H1 (cell line): ENCODE results near the gene C5orf34. TPM values are rescaled to one million over a fixed set of nuclear protein-coding genes. Genes with fewer than 3 reads are reported as not detected.
A peak's percentile ranks its signal among the peaks of the same experiment; 100 is the strongest.

Experiments used
- CTCF ChIA-PET: fragments of 300-600 bp; sonication (Branson Sonifier 250); formaldehyde crosslinking; loops from one replicate; lab custom pipeline; 2021; ENCODE audit not compliant: partially characterized antibody; lab: Charles Lee
- POLR2A ChIA-PET: fragments of 300-600 bp; sonication (Branson Sonifier 250); formaldehyde crosslinking; loops from one replicate; lab custom pipeline; 2021; ENCODE audit warnings: inconsistent platforms; ENCODE audit not compliant: partially characterized antibody; lab: Charles Lee
- DNase-seq, 2 experiments: peaks; one replicate each; pipeline versions ENCODE4 v3.0.0 to v3.0.0-alpha.2; 2010 to 2022; ENCODE audit warnings: low spot score in 2 of 2, low read depth in 1 of 2, mixed read lengths in 1 of 2
- FAIRE-seq: peaks from 2 replicates; lab custom pipeline; 2011; peaks lifted over from hg19 to GRCh38; lab: Jason Lieb, UNC
- H2AFZ ChIP-seq: 2 replicates; pipeline ENCODE4 v1.8.1; 2012; ENCODE audit warnings: low read length, inconsistent platforms
- H2AK5ac ChIP-seq: 2 replicates; pipeline ENCODE4 v1.6.1; 2013; ENCODE audit warnings: low read depth, low read length
- H2BK120ac ChIP-seq: replicated peaks from 2 replicates; pipeline ENCODE3; 2013; ENCODE audit warnings: low read depth, low read length, inconsistent platforms
- H2BK12ac ChIP-seq: 2 replicates; pipeline ENCODE4 v1.6.1; 2013; ENCODE audit warnings: low read depth, low read length
- H2BK15ac ChIP-seq: 2 replicates; pipeline ENCODE4 v1.6.1; 2013; ENCODE audit warnings: low read length
- H2BK20ac ChIP-seq: 2 replicates; pipeline ENCODE4 v1.6.1; 2013; ENCODE audit warnings: low read length
- H2BK5ac ChIP-seq: 2 replicates; pipeline ENCODE4 v1.6.1; 2013; ENCODE audit warnings: low read depth, low read length
- H3K14ac ChIP-seq: 2 replicates; pipeline ENCODE4 v1.6.1; 2013; ENCODE audit warnings: inconsistent platforms; ENCODE audit not compliant: insufficient read length
- H3K18ac ChIP-seq: 2 replicates; pipeline ENCODE4 v1.6.1; 2013; ENCODE audit warnings: low read length; ENCODE audit errors: extremely low read depth
- H3K23ac ChIP-seq: 2 replicates; pipeline ENCODE4 v1.6.1; 2013; ENCODE audit warnings: inconsistent platforms; ENCODE audit not compliant: insufficient read length
- H3K23me2 ChIP-seq: 2 replicates; pipeline ENCODE4 v1.6.1; 2013; ENCODE audit warnings: low read depth, low read length
- H3K27ac ChIP-seq: 2 replicates; pipeline ENCODE4 v1.6.1; 2011; ENCODE audit warnings: low read depth, low read length, inconsistent platforms
- H3K27me3 ChIP-seq, 4 experiments: replicated peaks in 1 of 4; 1 replicate in 1 of 4; 2 replicates in 3 of 4; pipeline versions ENCODE4 v1.6.1 to v1.8.1; 2011 to 2013; ENCODE audit warnings: low read length in 3 of 4, mild to moderate bottlenecking in 3 of 4, inconsistent platforms in 2 of 4, mixed read lengths in 2 of 4, moderate library complexity in 1 of 4; ENCODE audit not compliant: control insufficient read depth in 3 of 4, insufficient read depth in 3 of 4; ENCODE audit errors: extremely low read depth in 1 of 4
- H3K36me3 ChIP-seq, 4 experiments: 2 replicates each; pipeline versions ENCODE4 v1.6.1 to v1.8.1; 2011 to 2013; ENCODE audit warnings: mild to moderate bottlenecking in 4 of 4, low read length in 3 of 4, moderate library complexity in 2 of 4, control low read depth in 1 of 4, inconsistent platforms in 1 of 4; ENCODE audit not compliant: insufficient read depth in 4 of 4, control insufficient read depth in 2 of 4
- H3K4ac ChIP-seq: replicated peaks from 2 replicates; pipeline ENCODE3; 2013; ENCODE audit warnings: low read length, low read depth, mixed read lengths, inconsistent platforms; ENCODE audit not compliant: insufficient read length
- H3K4me1 ChIP-seq, 4 experiments: replicated peaks in 1 of 4; 1 replicate in 1 of 4; 2 replicates in 3 of 4; pipeline versions ENCODE4 v1.6.1 to v1.8.1; 2011 to 2013; ENCODE audit warnings: low read length in 3 of 4, inconsistent platforms in 2 of 4, mixed read lengths in 1 of 4; ENCODE audit not compliant: insufficient read depth in 4 of 4, control insufficient read depth in 3 of 4
- H3K4me2 ChIP-seq, 2 experiments: 2 replicates each; pipeline versions ENCODE4 v1.6.1 to v1.8.1; 2011 to 2013; ENCODE audit warnings: low read depth in 2 of 2, low read length in 2 of 2, control low read depth in 1 of 2, inconsistent platforms in 1 of 2, mild to moderate bottlenecking in 1 of 2; ENCODE audit not compliant: insufficient read depth in 1 of 2
- H3K4me3 ChIP-seq, 4 experiments: fragments of 200-600, 300-600 bp in 1 of 4; sonication (generic), shearing (Covaris generic), sonication (Bioruptor Twin) in 1 of 4; 2 replicates each; pipeline versions ENCODE4 v1.5.1 to v1.8.1; 2011 to 2016; ENCODE audit warnings: low read length in 4 of 4, low read depth in 3 of 4, control low read depth in 2 of 4, inconsistent platforms in 2 of 4, mild to moderate bottlenecking in 2 of 4, mixed read lengths in 1 of 4, moderate library complexity in 1 of 4; ENCODE audit not compliant: insufficient read depth in 2 of 4; ENCODE audit errors: extremely low read depth in 1 of 4
- H3K56ac ChIP-seq: replicated peaks from 2 replicates; pipeline ENCODE3; 2013; ENCODE audit warnings: low read depth, mild to moderate bottlenecking, mixed read lengths, low read length, inconsistent platforms; ENCODE audit not compliant: insufficient read length
- H3K79me1 ChIP-seq: 2 replicates; pipeline ENCODE4 v1.6.1; 2013; ENCODE audit warnings: low read depth, low read length, control low read depth
- H3K79me2 ChIP-seq, 2 experiments: 2 replicates each; pipeline versions ENCODE4 v1.6.1 to v1.8.1; 2012 to 2013; ENCODE audit warnings: low read length in 2 of 2, mild to moderate bottlenecking in 2 of 2, inconsistent platforms in 1 of 2; ENCODE audit not compliant: insufficient read depth in 2 of 2, control insufficient read depth in 1 of 2
- H3K9ac ChIP-seq, 4 experiments: replicated peaks in 1 of 4; 1 replicate in 1 of 4; 2 replicates in 3 of 4; pipeline versions ENCODE4 v1.6.1 to v1.8.1; 2011 to 2013; ENCODE audit warnings: low read depth in 3 of 4, low read length in 3 of 4, control low read depth in 2 of 4, mild to moderate bottlenecking in 2 of 4, moderate library complexity in 2 of 4, inconsistent platforms in 1 of 4; ENCODE audit errors: extremely low read depth in 1 of 4
- H3K9me3 ChIP-seq, 2 experiments: 2 replicates each; pipeline versions ENCODE4 v1.6.1 to v1.8.1; 2012 to 2013; ENCODE audit warnings: mild to moderate bottlenecking in 2 of 2, moderate library complexity in 2 of 2, control low read depth in 1 of 2, inconsistent platforms in 1 of 2, low read depth in 1 of 2, low read length in 1 of 2, mixed read lengths in 1 of 2; ENCODE audit not compliant: insufficient read depth in 2 of 2
- H4K20me1 ChIP-seq, 2 experiments: replicated peaks in 1 of 2; 2 replicates each; pipeline versions ENCODE3 to v1.8.1; 2011 to 2013; ENCODE audit warnings: inconsistent platforms in 2 of 2, low read length in 2 of 2, mild to moderate bottlenecking in 1 of 2; ENCODE audit not compliant: insufficient read depth in 2 of 2, control insufficient read depth in 1 of 2
- H4K5ac ChIP-seq: 2 replicates; pipeline ENCODE4 v1.6.1; 2013; ENCODE audit warnings: low read length, low read depth, mixed read lengths, inconsistent platforms; ENCODE audit not compliant: insufficient read length
- H4K8ac ChIP-seq: 2 replicates; pipeline ENCODE4 v1.8.0; 2013; ENCODE audit warnings: mild to moderate bottlenecking, moderate library complexity, low read length, inconsistent platforms; ENCODE audit not compliant: insufficient read depth; ENCODE audit errors: extremely low read depth
- H4K91ac ChIP-seq: replicated peaks from 2 replicates; pipeline ENCODE3; 2013; ENCODE audit warnings: low read length, mixed read lengths, inconsistent platforms; ENCODE audit not compliant: insufficient read length
- GABPA ChIP-seq: IDR thresholded peaks from 2 replicates; pipeline ENCODE4 v1.6.1; 2011; ENCODE audit warnings: mild to moderate bottlenecking, low read length, moderate library complexity, borderline replicate concordance; ENCODE audit not compliant: insufficient read depth
- JUN ChIP-seq: IDR thresholded peaks from 2 replicates; pipeline ENCODE4 v1.6.1; 2011; ENCODE audit warnings: low read depth, mild to moderate bottlenecking, improper control_type of control experiment, low read length
- RAD21 ChIP-seq, 2 experiments: IDR thresholded peaks in 1 of 2; conservative IDR thresholded peaks in 1 of 2; 2 replicates each; pipeline ENCODE4 v1.6.1; 2011; ENCODE audit warnings: low read depth in 2 of 2, low read length in 2 of 2, improper control_type of control experiment in 1 of 2, inconsistent platforms in 1 of 2, mild to moderate bottlenecking in 1 of 2, moderate library complexity in 1 of 2
- WGBS, 2 experiments: shearing (Covaris generic) in 1 of 2; methylation state at CpG; one replicate each; pipeline versions ENCODE4 v1.1.6 to v1.1.7; 2013 to 2015; ENCODE audit warnings: low lambda C conversion rate in 2 of 2, mixed read lengths in 2 of 2, inconsistent platforms in 1 of 2, low coverage in 1 of 2, missing lambda C conversion rate in 1 of 2; ENCODE audit not compliant: insufficient replicate concordance in 2 of 2, insufficient coverage in 1 of 2, insufficient read length in 1 of 2; ENCODE audit errors: extremely low coverage in 1 of 2, missing lambda C conversion rate in 1 of 2; 5-methylcytosine and 5-hydroxymethylcytosine counted together
- polyA plus RNA-seq, 7 experiments: library from polyadenylated mRNA; depleted of rRNA in 3 of 7; stranded (reverse) in 5 of 7; unstranded in 2 of 7; fragments of >200 nt in 5 of 7; fragments of 200-250 nt in 2 of 7; gene quantifications; 1 replicate in 5 of 7; 2 replicates in 1 of 7; 4 replicates in 1 of 7; pipeline versions ENCODE4 v1.2.1 to v1.2.3, GENCODE V29; 2011 to 2013; ENCODE audit warnings: missing spikeins in 2 of 7, mixed read lengths in 2 of 7
- total RNA-seq: library from RNA; stranded (reverse); fragmentation: NEBNext Ultra II Directional; extraction: Animal tissue kit (Norgen Biotek cat#: 25700); gene quantifications from 2 replicates; pipeline ENCODE4 v1.2.1, GENCODE V29; 2021

The C5orf34 gene
- total and polyA plus RNA-seq, 2 of the 8 experiments (the other 6 are each of a cell fraction or from before 2014, with no cell fraction given): 6.8 to 8.6 TPM

DNA sequence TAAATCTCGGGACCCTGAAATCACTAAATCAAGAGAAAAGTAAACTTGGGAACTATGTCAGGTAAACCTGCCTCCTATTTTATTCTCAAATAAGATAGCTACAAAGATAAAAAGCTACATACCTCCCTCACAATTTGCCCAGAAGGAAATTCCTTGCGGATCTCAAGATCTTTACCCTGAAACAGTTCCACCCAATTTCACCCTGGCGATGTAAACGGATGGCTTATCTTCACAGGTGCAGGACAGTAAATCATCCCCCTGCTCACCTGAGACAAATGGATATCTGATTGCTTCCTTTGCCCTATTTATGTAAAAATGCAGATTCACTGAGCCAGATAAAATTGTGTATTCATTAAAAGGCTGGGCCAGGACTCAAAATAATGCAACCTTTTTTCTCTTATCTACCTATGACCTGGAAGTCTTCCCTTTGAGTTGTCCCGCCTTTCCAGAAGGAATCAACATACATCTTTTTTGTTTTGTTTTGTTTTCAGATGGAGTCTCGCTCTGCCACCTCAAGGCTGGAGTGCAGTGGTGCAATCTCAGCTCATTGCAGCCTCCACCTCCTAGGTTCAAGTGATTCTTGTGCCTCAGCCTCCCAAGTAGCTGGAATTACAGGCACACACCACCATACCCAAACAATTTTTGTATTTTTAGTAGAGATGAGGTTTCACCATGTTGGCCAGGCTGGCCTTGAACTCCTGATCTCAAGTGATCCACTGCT, 45.1 kb downstream of the C5orf34 start:
- Histone ChIP-seq H3K4me2 (no peak overlapping the region), H2BK120ac (no peak overlapping the region), H3K23me2 (no peaks in the 10 kb centered on the region), H3K4ac (no peak overlapping the region), H3K23ac (no peak overlapping the region), H4K5ac (no peak overlapping the region), H4K8ac (no peak overlapping the region), H2BK12ac (no peak overlapping the region), H3K4me1 (no peaks in the 10 kb centered on the region)
- POLR2A ChIA-PET: no interaction called here
- no peak for TF ChIP-seq GABPA
- TF ChIP-seq RAD21 (IDR thresholded peaks at IDR 0.05 in 1 of 2, conservative IDR thresholded peaks at IDR 0.05 in 1 of 2; ENCODE audit: low read depth in 2 of 2, low read length in 2 of 2): peak in 1 of 2 experiments; percentile 13; a peak in 2 of 4 replicates
- no peak for TF ChIP-seq JUN
- TF ChIP-seq, all 59 proteins: peak for 1
- DNase-seq: no peak
- H3K18ac ChIP-seq: no peak overlapping the region
- no peak overlapping the region for H4K91ac ChIP-seq
- no peaks in the 10 kb centered on the region; a peak in 1 of 8 replicates for H3K36me3 ChIP-seq
- H3K27me3 ChIP-seq: no peaks in the 10 kb centered on the region
- CTCF ChIA-PET: interaction anchor here (0.7 to 1.1 kb wide), 4 partner anchors 15 to 71 kb away, joined by 3 to 4 read pairs (median 3); partner anchors contain the start of gene CCL28
- H3K4me3 ChIP-seq: no peak overlapping the region
- WGBS, 2 experiments: 91% methylated on average over 6 of the region's 6 CpGs; no CpG with 5 or more reads in 1 of the 2 experiments
- no peak overlapping the region for H2BK20ac ChIP-seq
- H3K9ac ChIP-seq: no peak overlapping the region
- no peak overlapping the region for H3K56ac ChIP-seq
- H3K79me1 ChIP-seq: no peaks in the 10 kb centered on the region
- H3K9me3 ChIP-seq: peaks cover 0 to 5% of the 10 kb centered on the region in 2 experiments; a peak in 1 of 4 replicates
- H2BK15ac ChIP-seq: no peak overlapping the region
- H2AFZ ChIP-seq: no peak overlapping the region
- no peak overlapping the region for H3K14ac ChIP-seq
- no peak overlapping the region for H2BK5ac ChIP-seq
- H3K79me2 ChIP-seq: no peaks in the 10 kb centered on the region
- H4K20me1 ChIP-seq: no peaks in the 10 kb centered on the region
- H2AK5ac ChIP-seq: no peak overlapping the region
- no peak overlapping the region for H3K27ac ChIP-seq
- no peak for FAIRE-seq
